Kidney (tissue), 14 donors: ENCODE measurements around the gene GUCY1B1. TPM values are rescaled to one million over a fixed set of nuclear protein-coding genes. Genes with fewer than 3 reads are reported as not detected.

ENCODE experiments used
- DNase-seq, 5 donors: peaks; one replicate each; pipeline ENCODE4 v3.0.0-alpha.2; 2013 to 2020
- FAIRE-seq: peaks from 2 replicates; lab custom pipeline; 2012; peaks lifted over from hg19 to GRCh38; lab: Jason Lieb, UNC
- H3K27ac ChIP-seq, 2 donors: one replicate each; pipeline ENCODE4 v1.7.0; 2013; ENCODE audit warnings: low read depth in 2 of 2, low read length in 2 of 2, inconsistent platforms in 1 of 2
- H3K27me3 ChIP-seq: one replicate; pipeline ENCODE4 v1.7.1; 2013; ENCODE audit warnings: low read length, inconsistent platforms; ENCODE audit not compliant: control insufficient read depth, insufficient read depth
- H3K36me3 ChIP-seq, 3 donors: one replicate each; pipeline versions ENCODE4 v1.7.0 to v1.7.1; 2013; ENCODE audit warnings: low read length in 3 of 3, control low read depth in 1 of 3, inconsistent platforms in 1 of 3; ENCODE audit not compliant: insufficient read depth in 3 of 3, control insufficient read depth in 2 of 3
- H3K4me1 ChIP-seq, 3 donors: one replicate each; pipeline versions ENCODE4 v1.7.0 to v1.7.1; 2013; ENCODE audit warnings: low read length in 3 of 3, inconsistent platforms in 1 of 3, low read depth in 1 of 3; ENCODE audit not compliant: control insufficient read depth in 2 of 3, insufficient read depth in 2 of 3
- H3K4me3 ChIP-seq, 3 donors: one replicate each; pipeline versions ENCODE4 v1.7.0 to v1.8.1; 2013; ENCODE audit warnings: low read length in 3 of 3, control low read depth in 1 of 3, inconsistent platforms in 1 of 3
- H3K9ac ChIP-seq, 3 donors: one replicate each; pipeline versions ENCODE4 v1.7.0 to v1.7.1; 2013; ENCODE audit warnings: low read length in 3 of 3, control low read depth in 1 of 3, inconsistent platforms in 1 of 3
- H3K9me3 ChIP-seq, 3 donors: one replicate each; pipeline versions ENCODE4 v1.7.0 to v1.7.1; 2013; ENCODE audit warnings: low read length in 3 of 3, control low read depth in 1 of 3, inconsistent platforms in 1 of 3; ENCODE audit not compliant: control insufficient read depth in 2 of 3, insufficient read depth in 1 of 3
- intact Hi-C: fragments of 100-400 bp; cut with DNase I; formaldehyde crosslinking; loops from one replicate; pipeline ENCODE4 v1.11.1; 2022
- polyA plus RNA-seq: library from polyadenylated mRNA; stranded (reverse); fragments of 350-450 nt; fragmentation: Illumina TruSeq; extraction: RNeasy Lipid Tissue Mini Kit (QIAGEN cat#74804); gene quantifications from one replicate; pipeline ENCODE4 v1.2.3, GENCODE V29; 2014; ENCODE audit warnings: low read depth, low replicate concordance; ENCODE audit not compliant: insufficient read depth
- total RNA-seq: library from RNA; stranded (reverse); fragmentation: NEBNext Ultra II Directional; extraction: Animal tissue kit (Norgen Biotek cat#: 25700); gene quantifications from one replicate; pipeline ENCODE4 v1.2.1, GENCODE V29; 2021
- TF ChIP-seq, protein P1 (sequence below): IDR thresholded peaks from 3 replicates; pipeline ENCODE4 v1.5.1; 2012; ENCODE audit warnings: mild to moderate bottlenecking, moderate library complexity, borderline replicate concordance; ENCODE audit not compliant: insufficient read depth; ENCODE audit errors: extremely low read depth
- donor health status: control.
- donor health status: control.
- donor health status: control.
- donor health status: control.
- donor health status: control.
- donor health status: DM: yes; HTN: yes; CAD: no.
- donor health status: Normal renal cell carcinoma (clear cell type).

Gene GUCY1B1
- total and polyA plus RNA-seq, 2 donors from 2014 or later: 13.2 to 24.7 TPM

DNA sequence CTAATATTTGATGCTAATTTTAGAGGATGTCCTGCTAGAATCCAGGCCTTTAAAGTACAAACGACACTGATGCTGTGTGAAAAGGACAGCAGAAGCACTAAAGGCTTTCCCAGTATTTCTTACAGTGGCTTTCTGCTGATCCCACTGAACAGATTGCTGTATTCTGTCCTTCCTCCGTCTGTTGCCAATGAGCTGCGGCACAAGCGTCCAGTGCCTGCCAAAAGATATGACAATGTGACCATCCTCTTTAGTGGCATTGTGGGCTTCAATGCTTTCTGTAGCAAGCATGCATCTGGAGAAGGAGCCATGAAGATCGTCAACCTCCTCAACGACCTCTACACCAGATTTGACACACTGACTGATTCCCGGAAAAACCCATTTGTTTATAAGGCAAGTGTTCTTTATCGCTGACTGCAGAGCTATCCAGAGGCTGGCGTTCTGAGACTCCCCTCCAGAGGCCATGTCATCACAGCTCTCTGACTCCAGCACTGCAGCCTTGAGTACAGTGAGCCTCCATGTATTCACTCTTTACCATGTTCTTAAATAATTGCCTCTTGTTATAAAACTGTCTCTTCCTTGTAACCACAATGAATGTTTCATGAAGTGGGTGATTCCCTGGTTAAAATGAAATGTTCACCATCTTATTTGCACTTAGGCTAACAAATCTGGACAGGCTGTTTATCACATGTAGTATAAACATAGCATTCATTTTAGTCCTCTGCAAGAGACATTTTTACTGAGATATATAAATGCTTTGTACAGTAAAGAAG lies 43.6 kb downstream of the GUCY1B1 start:
- Histone ChIP-seq H3K9ac (no peak overlapping the region), H3K27me3 (no peaks in the 10 kb centered on the region), H3K4me1 (no peaks in the 10 kb centered on the region), H3K4me3 (no peak overlapping the region), H3K36me3 (peaks cover 0 to 7% (median 5%) of the 10 kb centered on the region in 3 donors), H3K9me3 (no peaks in the 10 kb centered on the region), H3K27ac (no peak overlapping the region)
- DNase-seq: peak in 3 of 5 donors; percentile 10 to 50 (median 35)
- no peak for FAIRE-seq
- TF ChIP-seq, protein P1, sequence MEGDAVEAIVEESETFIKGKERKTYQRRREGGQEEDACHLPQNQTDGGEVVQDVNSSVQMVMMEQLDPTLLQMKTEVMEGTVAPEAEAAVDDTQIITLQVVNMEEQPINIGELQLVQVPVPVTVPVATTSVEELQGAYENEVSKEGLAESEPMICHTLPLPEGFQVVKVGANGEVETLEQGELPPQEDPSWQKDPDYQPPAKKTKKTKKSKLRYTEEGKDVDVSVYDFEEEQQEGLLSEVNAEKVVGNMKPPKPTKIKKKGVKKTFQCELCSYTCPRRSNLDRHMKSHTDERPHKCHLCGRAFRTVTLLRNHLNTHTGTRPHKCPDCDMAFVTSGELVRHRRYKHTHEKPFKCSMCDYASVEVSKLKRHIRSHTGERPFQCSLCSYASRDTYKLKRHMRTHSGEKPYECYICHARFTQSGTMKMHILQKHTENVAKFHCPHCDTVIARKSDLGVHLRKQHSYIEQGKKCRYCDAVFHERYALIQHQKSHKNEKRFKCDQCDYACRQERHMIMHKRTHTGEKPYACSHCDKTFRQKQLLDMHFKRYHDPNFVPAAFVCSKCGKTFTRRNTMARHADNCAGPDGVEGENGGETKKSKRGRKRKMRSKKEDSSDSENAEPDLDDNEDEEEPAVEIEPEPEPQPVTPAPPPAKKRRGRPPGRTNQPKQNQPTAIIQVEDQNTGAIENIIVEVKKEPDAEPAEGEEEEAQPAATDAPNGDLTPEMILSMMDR: no peak
- intact Hi-C loops: no loop called here

DNA sequence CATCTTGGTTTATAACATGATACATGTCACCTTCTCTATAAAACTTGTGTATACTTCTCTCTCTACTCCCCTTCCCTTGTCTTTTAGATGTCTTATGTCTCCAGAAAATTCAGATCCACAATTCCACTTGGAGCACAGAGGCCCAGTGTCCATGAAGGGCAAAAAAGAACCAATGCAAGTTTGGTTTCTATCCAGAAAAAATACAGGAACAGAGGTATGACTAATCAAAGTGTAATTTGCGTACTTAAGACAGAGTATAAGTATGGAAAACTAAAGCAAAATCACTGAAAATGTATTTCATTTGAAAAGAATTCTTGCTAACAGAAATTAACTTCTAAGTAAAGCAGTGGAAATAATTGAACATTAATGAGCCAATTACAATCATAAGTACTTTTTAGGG lies 46.2 kb downstream of the GUCY1B1 start:
- Histone ChIP-seq H3K9ac (no peak overlapping the region), H3K4me1 (no peaks in the 10 kb centered on the region), H3K36me3 (peaks cover 0 to 7% (median 5%) of the 10 kb centered on the region in 3 donors), H3K9me3 (no peaks in the 10 kb centered on the region), H3K27me3 (no peaks in the 10 kb centered on the region), H3K4me3 (no peak overlapping the region), H3K27ac (no peak overlapping the region)
- intact Hi-C loops: no loop called here
- DNase-seq (no peak), FAIRE-seq (no peak)
- TF ChIP-seq, protein P1: no peak

DNA sequence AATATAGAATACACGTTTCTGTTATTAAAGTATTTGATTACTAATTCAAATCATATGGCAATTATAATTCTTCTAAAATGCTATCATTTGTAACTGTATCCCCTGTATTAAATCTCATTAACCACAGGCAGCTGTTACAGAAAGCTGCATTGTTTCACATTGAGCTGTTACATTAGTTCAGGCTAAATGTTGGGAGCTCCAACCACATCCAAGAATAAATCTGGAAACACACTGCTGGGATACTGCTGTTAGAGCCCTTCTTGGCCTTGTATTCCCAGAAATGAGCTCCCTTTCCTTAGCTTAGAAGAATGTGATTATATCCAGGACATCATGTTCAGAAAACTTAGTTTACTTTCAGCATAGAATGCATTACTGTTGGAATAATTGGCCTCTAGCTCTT lies 48.2 kb downstream of the GUCY1B1 start:
- Histone ChIP-seq H3K27me3 (no peaks in the 10 kb centered on the region), H3K9ac (no peak overlapping the region), H3K4me3 (no peak overlapping the region), H3K36me3 (peaks cover 0 to 7% (median 5%) of the 10 kb centered on the region in 3 donors), H3K9me3 (no peaks in the 10 kb centered on the region), H3K4me1 (no peaks in the 10 kb centered on the region), H3K27ac (no peak overlapping the region)
- TF ChIP-seq, protein P1: no peak
- DNase-seq (peak in 1 of 5 donors; percentile 25), FAIRE-seq (no peak)
- intact Hi-C loops: no loop called here
